GM12875 (cell line): ENCODE data around the gene NAALADL2.

Experiments
- H3K4me3 ChIP-seq: one replicate; pipeline ENCODE4 v1.5.1; 2011; ENCODE audit warnings: low read depth, low read length, control low read depth
- CTCF ChIP-seq: IDR thresholded peaks from 2 replicates; pipeline ENCODE4 v1.5.1; 2011; ENCODE audit warnings: low read depth, mild to moderate bottlenecking, control low read depth, inconsistent platforms, low read length, moderate library complexity, borderline replicate concordance; ENCODE audit not compliant: insufficient read depth

The NAALADL2 gene

DNA sequence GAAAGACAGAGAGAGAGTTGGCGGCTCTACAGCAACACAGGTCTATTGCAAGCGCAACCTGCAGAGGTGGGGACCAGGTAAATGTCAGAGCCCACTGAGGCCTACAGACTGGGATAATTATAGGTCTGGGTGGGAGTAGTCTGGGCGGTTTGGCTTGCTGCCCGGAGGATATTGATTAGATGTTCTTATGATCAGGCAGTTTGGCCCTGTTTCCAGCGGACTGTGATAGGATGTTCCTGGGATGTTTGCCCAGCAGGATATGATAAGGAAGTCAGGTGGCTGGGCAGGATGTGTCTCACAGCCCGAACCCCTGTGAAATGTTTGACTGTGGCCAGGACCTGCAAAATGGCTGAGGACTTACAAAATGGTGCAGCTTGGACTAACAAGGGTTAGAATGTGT is 364.9 kb downstream of the NAALADL2 start:
- TF ChIP-seq CTCF: no peak
- no peak overlapping the region for H3K4me3 ChIP-seq

DNA sequence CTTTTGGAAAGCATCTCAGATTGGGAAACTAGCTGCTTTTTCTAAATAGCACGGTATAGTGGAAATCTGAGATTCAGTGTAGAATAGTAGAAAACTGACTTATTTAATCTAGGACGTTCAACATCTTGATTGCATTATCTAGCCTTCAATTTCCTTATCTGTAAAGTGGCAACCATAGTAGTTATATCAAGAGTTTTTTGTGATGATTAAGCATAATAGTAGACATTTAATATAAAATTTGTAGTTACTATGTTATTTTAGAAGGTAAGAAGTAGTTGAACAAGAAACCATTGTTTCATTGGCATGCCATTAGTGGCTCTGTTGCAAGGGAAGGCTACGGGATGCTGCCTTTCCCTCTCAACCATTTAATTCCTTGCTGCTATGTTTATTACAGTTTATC is 367.3 kb downstream of the NAALADL2 start:
- H3K4me3 ChIP-seq: no peak overlapping the region
- no peak for TF ChIP-seq CTCF

- TF ChIP-seq CTCF: no peak
These were observed 368.0 kb downstream of the NAALADL2 start for GRCh38 chr3:175227126-175227525.

GRCh38 chr3:175233957-175234940 is 375.1 kb downstream of the NAALADL2 start:
- TF ChIP-seq CTCF: no peak
- H3K4me3 ChIP-seq: no peak overlapping the region

More at GRCh38 chr3:175227126-175227525, 368.0 kb downstream of the NAALADL2 start:
- no peak overlapping the region for H3K4me3 ChIP-seq

GRCh38 chr3:175238801-175239200 is 379.7 kb downstream of the NAALADL2 start:
- no peak overlapping the region for H3K4me3 ChIP-seq
- TF ChIP-seq CTCF: no peak

GRCh38 chr3:175240921-175241320 is 381.8 kb downstream of the NAALADL2 start:
- no peak for TF ChIP-seq CTCF
- no peak overlapping the region for H3K4me3 ChIP-seq

GRCh38 chr3:175242243-175242642 is 383.1 kb downstream of the NAALADL2 start:
- H3K4me3 ChIP-seq: no peak overlapping the region
- no peak for TF ChIP-seq CTCF
